Small intestine (tissue), 7 donors: Measurements from ENCODE around the gene PYY. TPM values are rescaled to one million over a fixed set of nuclear protein-coding genes. Genes with fewer than 3 reads are reported as not detected.

Experiments
- DNase-seq, 2 donors: peaks; one replicate each; pipeline versions ENCODE4 v3.0.0 to v3.0.0-alpha.2; 2013
- FAIRE-seq: peaks from 2 replicates; lab custom pipeline; 2012; peaks lifted over from hg19 to GRCh38; lab: Jason Lieb, UNC
- H3K27ac ChIP-seq, 3 donors: one replicate each; pipeline ENCODE4 v1.5.1; 2013; ENCODE audit warnings: low read length in 2 of 3, mild to moderate bottlenecking in 2 of 3, control low read depth in 1 of 3, inconsistent platforms in 1 of 3, low read depth in 1 of 3, moderate library complexity in 1 of 3
- H3K27me3 ChIP-seq, 3 donors: one replicate each; pipeline ENCODE4 v1.6.1; 2013; ENCODE audit warnings: low read length in 3 of 3, inconsistent platforms in 1 of 3; ENCODE audit not compliant: control insufficient read depth in 3 of 3, insufficient read depth in 3 of 3
- H3K36me3 ChIP-seq, 3 donors: one replicate each; pipeline ENCODE4 v1.6.1; 2013; ENCODE audit warnings: low read length in 3 of 3, inconsistent platforms in 1 of 3, low read depth in 1 of 3, mild to moderate bottlenecking in 1 of 3, moderate library complexity in 1 of 3; ENCODE audit not compliant: control insufficient read depth in 3 of 3, insufficient read depth in 2 of 3
- H3K4me1 ChIP-seq, 3 donors: one replicate each; pipeline ENCODE4 v1.6.1; 2013; ENCODE audit warnings: low read length in 2 of 3, inconsistent platforms in 1 of 3, low read depth in 1 of 3, mild to moderate bottlenecking in 1 of 3, moderate library complexity in 1 of 3; ENCODE audit not compliant: control insufficient read depth in 3 of 3, insufficient read depth in 2 of 3
- H3K4me3 ChIP-seq, 3 donors: one replicate each; pipeline ENCODE4 v1.5.1; 2013; ENCODE audit warnings: low read length in 3 of 3, control low read depth in 1 of 3, inconsistent platforms in 1 of 3, low read depth in 1 of 3, mild to moderate bottlenecking in 1 of 3, moderate library complexity in 1 of 3
- H3K9me3 ChIP-seq, 2 donors: one replicate each; pipeline ENCODE4 v1.6.1; 2013; ENCODE audit warnings: low read depth in 1 of 2, low read length in 1 of 2; ENCODE audit not compliant: control insufficient read depth in 2 of 2, insufficient read depth in 1 of 2
- WGBS, 3 donors: extraction: QIAGEN DNeasy Blood & Tissue Kit; methylation state at CpG; one replicate each; pipeline ENCODE4 v1.1.7; 2013; 5-methylcytosine and 5-hydroxymethylcytosine counted together
- polyA plus RNA-seq, 4 donors: library from polyadenylated mRNA; stranded (reverse) in 3 of 4; unstranded in 1 of 4; fragments of 200-250 nt in 3 of 4; fragments of 120-200 nt in 1 of 4; gene quantifications; one replicate each; pipeline versions ENCODE4 v1.2.1 to v1.2.3, GENCODE V29; 2013
- donor health status: healthy with polysubstance abuse.
- donor health status: control.
- donor health status: control.
- donor health status: Bipolar disorder and iron deficiency.
- donor health status: healthy.

Gene PYY
- polyA plus RNA-seq, 4 donors: 1.8 to 192 (median 10.5) TPM; not detected in 1

- 4 to 8% (median 4%) methylated on average over 35 to 42 of the region's 42 CpGs for WGBS, 3 donors
- peaks cover 0 to 81% (median 3%) of the 10 kb centered on the region in 3 donors for H3K4me1 ChIP-seq
- H3K36me3 ChIP-seq: peaks cover 0 to 2% (median 0%) of the 10 kb centered on the region in 3 donors
- no peaks in the 10 kb centered on the region for H3K9me3 ChIP-seq
- H3K4me3 ChIP-seq: peak overlapping the region in 2 of 3 donors; percentile 33 to 38
- H3K27ac ChIP-seq: peak overlapping the region in 1 of 3 donors; percentile 80
- FAIRE-seq: no peak
- DNase-seq: peak; percentile 35 to 87
- peaks cover 0 to 7% (median 4%) of the 10 kb centered on the region in 3 donors for H3K27me3 ChIP-seq
These were observed 26.5 kb downstream of the PYY start for GRCh38 chr17:43927060-43927864.

GRCh38 chr17:43924558-43924957, 29.2 kb downstream of the PYY start:
- peak overlapping the region in 1 of 3 donors; percentile 73 for H3K27ac ChIP-seq

GRCh38 chr17:43920500-43921095, 33.1 kb downstream of the PYY start:
- Histone ChIP-seq H3K27me3 (peaks cover 0 to 3% (median 2%) of the 10 kb centered on the region in 3 donors), H3K36me3 (peaks cover 0 to 2% (median 0%) of the 10 kb centered on the region in 3 donors), H3K27ac (no peak overlapping the region), H3K9me3 (no peaks in the 10 kb centered on the region), H3K4me3 (no peak overlapping the region), H3K4me1 (peaks cover 0 to 35% (median 0%) of the 10 kb centered on the region in 3 donors)
- FAIRE-seq (no peak), DNase-seq (no peak)
- WGBS, 3 donors: 73 to 76% (median 75%) methylated on average over 9 to 10 of the region's 10 CpGs

More at GRCh38 chr17:43924558-43924957, 29.2 kb downstream of the PYY start:
- peak in 1 of 2 donors; percentile 83 for DNase-seq
- Histone ChIP-seq H3K27me3 (peaks cover 0 to 7% (median 6%) of the 10 kb centered on the region in 3 donors), H3K9me3 (no peaks in the 10 kb centered on the region), H3K4me1 (peaks cover 0 to 59% (median 3%) of the 10 kb centered on the region in 3 donors), H3K4me3 (no peak overlapping the region), H3K36me3 (no peaks in the 10 kb centered on the region)
- no peak for FAIRE-seq
- 57 to 65% (median 58%) methylated on average over 2 of the region's 2 CpGs for WGBS, 3 donors

GRCh38 chr17:43918026-43918389, 35.7 kb downstream of the PYY start:
- 38 to 58% (median 52%) methylated on average over 13 of the region's 13 CpGs for WGBS, 3 donors
- no peak overlapping the region for H3K27ac ChIP-seq
- FAIRE-seq (no peak), DNase-seq (no peak)
- no peak overlapping the region for H3K4me3 ChIP-seq
- no peaks in the 10 kb centered on the region for H3K9me3 ChIP-seq
- peaks cover 0 to 2% (median 0%) of the 10 kb centered on the region in 3 donors for H3K36me3 ChIP-seq
- peaks cover 0 to 11% (median 0%) of the 10 kb centered on the region in 3 donors for H3K4me1 ChIP-seq
- peaks cover 0 to 10% (median 3%) of the 10 kb centered on the region in 3 donors for H3K27me3 ChIP-seq

- peaks cover 0 to 11% (median 0%) of the 10 kb centered on the region in 3 donors for H3K4me1 ChIP-seq
- FAIRE-seq (no peak), DNase-seq (peak; percentile 58 to 78)
- peaks cover 0 to 10% (median 3%) of the 10 kb centered on the region in 3 donors for H3K27me3 ChIP-seq
- H3K9me3 ChIP-seq: no peaks in the 10 kb centered on the region
- no peak overlapping the region for H3K27ac ChIP-seq
- peak overlapping the region in 1 of 3 donors; percentile 9 for H3K4me3 ChIP-seq
- WGBS, 3 donors: 15 to 25% (median 21%) methylated on average over 43 of the region's 43 CpGs
- H3K36me3 ChIP-seq: peaks cover 0 to 2% (median 0%) of the 10 kb centered on the region in 3 donors
These were observed 36.3 kb downstream of the PYY start for GRCh38 chr17:43917348-43918025.

GRCh38 chr17:43917016-43917347, 36.8 kb downstream of the PYY start:
- DNase-seq: no peak
- FAIRE-seq: no peak
- Histone ChIP-seq H3K27me3 (peaks cover 0 to 10% (median 3%) of the 10 kb centered on the region in 3 donors), H3K36me3 (peaks cover 0 to 2% (median 0%) of the 10 kb centered on the region in 3 donors), H3K27ac (no peak overlapping the region), H3K9me3 (no peaks in the 10 kb centered on the region), H3K4me1 (peaks cover 0 to 11% (median 0%) of the 10 kb centered on the region in 3 donors), H3K4me3 (no peak overlapping the region)
- WGBS, 3 donors: 63 to 77% (median 71%) methylated on average over 8 of the region's 8 CpGs

- Histone ChIP-seq H3K4me1 (peaks cover 0 to 11% (median 0%) of the 10 kb centered on the region in 3 donors), H3K9me3 (no peaks in the 10 kb centered on the region), H3K36me3 (peaks cover 0 to 2% (median 0%) of the 10 kb centered on the region in 3 donors), H3K27ac (no peak overlapping the region), H3K4me3 (no peak overlapping the region), H3K27me3 (peaks cover 0 to 10% (median 3%) of the 10 kb centered on the region in 3 donors)
- WGBS, 3 donors: 25 to 63% (median 43%) methylated on average over 4 of the region's 4 CpGs
- FAIRE-seq: no peak
- DNase-seq: no peak
These were observed 37.4 kb downstream of the PYY start for GRCh38 chr17:43916385-43916784.

- DNase-seq: no peak
- FAIRE-seq: no peak
- Histone ChIP-seq H3K4me3 (no peak overlapping the region), H3K36me3 (peaks cover 0 to 2% (median 0%) of the 10 kb centered on the region in 3 donors), H3K4me1 (peaks cover 0 to 11% (median 0%) of the 10 kb centered on the region in 3 donors), H3K27ac (no peak overlapping the region), H3K27me3 (peaks cover 0 to 10% (median under 1%) of the 10 kb centered on the region in 3 donors), H3K9me3 (no peaks in the 10 kb centered on the region)
- 74 to 94% (median 76%) methylated on average over 3 of the region's 3 CpGs for WGBS, 3 donors
These were observed 38.2 kb downstream of the PYY start for GRCh38 chr17:43915559-43915958.
